Measurements from ENCODE around the gene CCDC50. TPM values are rescaled to one million over a fixed set of nuclear protein-coding genes. Genes with fewer than 3 reads are reported as not detected.

CCDC50 gene
- total RNA-seq, 1 experiment from 2014 or later = 21.0 TPM

- Histone ChIP-seq H3K18ac (ENCODE audit: insufficient read length, low read depth, low read length) (no peak overlapping the region), H3K9me3 (ENCODE audit: control insufficient read depth, low read depth, low read length) (no peaks in the 10 kb centered on the region), H3K27ac (ENCODE audit: insufficient read length, low read depth, low read length) (no peak overlapping the region), H3K4me1 (ENCODE audit: insufficient read depth, low read length) (no peaks in the 10 kb centered on the region), H3K27me3 (ENCODE audit: insufficient read depth, low read length) (no peaks in the 10 kb centered on the region), H2BK5ac (ENCODE audit: insufficient read length, low read length) (no peak overlapping the region), H4K5ac (ENCODE audit: insufficient read length, low read depth, low read length) (no peak overlapping the region), H3K4me2 (ENCODE audit: insufficient read depth, insufficient read length, low read length) (no peak overlapping the region), H2AFZ (ENCODE audit: low read length) (no peak overlapping the region), H2AK5ac (ENCODE audit: insufficient read length, low read length) (no peak overlapping the region), H3K79me2 (ENCODE audit: insufficient read depth, low read length) (no peaks in the 10 kb centered on the region), H4K8ac (replicated peaks; ENCODE audit: insufficient read length, low read depth, low read length) (no peak overlapping the region), H3K56ac (ENCODE audit: insufficient read length, low read depth, low read length) (no peak overlapping the region), H3K14ac (ENCODE audit: insufficient read depth, low read length) (no peak overlapping the region), H2BK12ac (ENCODE audit: insufficient read length, low read depth, low read length) (no peak overlapping the region), H3K79me1 (ENCODE audit: insufficient read depth, low read depth, low read length, poor library complexity, severe bottlenecking) (no peaks in the 10 kb centered on the region), H4K20me1 (ENCODE audit: control insufficient read depth, insufficient read depth, insufficient read length) (no peaks in the 10 kb centered on the region), H3K23ac (ENCODE audit: insufficient read length, low read depth, low read length) (no peak overlapping the region), H2BK15ac (ENCODE audit: low read depth, low read length) (no peak overlapping the region), H2BK120ac (ENCODE audit: low read depth, low read length, poor library complexity, severe bottlenecking) (no peak overlapping the region), H3K23me2 (ENCODE audit: insufficient read length, low read depth, low read length, poor library complexity, severe bottlenecking) (no peaks in the 10 kb centered on the region), H3T11ph (ENCODE audit: low read length) (no peak overlapping the region), H3K4ac (ENCODE audit: low read depth, low read length) (no peak overlapping the region), H4K91ac (ENCODE audit: insufficient read length, low read depth, low read length) (no peak overlapping the region), H2BK20ac (ENCODE audit: low read depth, low read length, poor library complexity, severe bottlenecking) (no peak overlapping the region), H3K9ac (ENCODE audit: extremely low read depth, insufficient read length, low read length) (no peak overlapping the region)
- WGBS (ENCODE audit: extremely low coverage, insufficient read length, low lambda C conversion rate) = no CpG with 5 or more reads among the region's 11 CpGs
- Mint-ChIP-seq H3K4me1 (no peaks in the 10 kb centered on the region), H3K27me3 (ENCODE audit: low read depth) (no peaks in the 10 kb centered on the region), H3K9me3 (no peaks in the 10 kb centered on the region), H3K4me3 (no peak overlapping the region), H3K36me3 (ENCODE audit: insufficient read depth in 1 of 3, low read depth in 3 of 3) (no peaks in the 10 kb centered on the region), H3K27ac (no peak overlapping the region)
- TF ChIP-seq CTCF (conservative IDR thresholded peaks at IDR 0.05) = no peak
- no peak for DNase-seq
Measured at GRCh38 chr3:191425322-191425734, 96.1 kb downstream of the CCDC50 start.

All from H9 (cell line).